ENCODE data around the gene CDC37L1.
"Not testable (repeated sequence)": the region's sequence is repeated elsewhere in the genome, so short reads cannot be mapped to it uniquely, and the experiment has no call there.

CDC37L1 gene

GRCh38 chr9:4717815-4718214 is 38.4 kb downstream of the CDC37L1 start:
- DNase-seq = no peak

- DNase-seq = no peak
Measured at GRCh38 chr9:4718911-4719310, 39.5 kb downstream of the CDC37L1 start.

GRCh38 chr9:4721736-4722135 is 42.4 kb downstream of the CDC37L1 start:
- no peak for DNase-seq

GRCh38 chr9:4725706-4726442 is 46.5 kb downstream of the CDC37L1 start:
- no peak for DNase-seq

GRCh38 chr9:4727593-4727992 is 48.2 kb downstream of the CDC37L1 start:
- no peak for DNase-seq

- DNase-seq = no peak
Measured at GRCh38 chr9:4732890-4733289, 53.5 kb downstream of the CDC37L1 start.

GRCh38 chr9:4734150-4734549 is 54.8 kb downstream of the CDC37L1 start:
- DNase-seq = no peak

- no peak for DNase-seq
Measured at GRCh38 chr9:4738866-4739586, 59.7 kb downstream of the CDC37L1 start.

- DNase-seq = no peak
Measured at GRCh38 chr9:4739587-4740387, 60.4 kb downstream of the CDC37L1 start.

GRCh38 chr9:4740388-4740637 is 60.9 kb downstream of the CDC37L1 start:
- DNase-seq = no peak

- peak; percentile 68 to 75 for DNase-seq
Measured at GRCh38 chr9:4740638-4741364, 61.4 kb downstream of the CDC37L1 start, which contains the start of gene AK3. AK3 (minus strand) TSS chr9:4741202; CDS start chr9:4741087, 115 bp downstream.

GRCh38 chr9:4741365-4742089 is 62.2 kb downstream of the CDC37L1 start:
- no peak for DNase-seq

GRCh38 chr9:4742246-4742645 is 62.9 kb downstream of the CDC37L1 start:
- DNase-seq = no peak

GRCh38 chr9:4743131-4743875 is 63.9 kb downstream of the CDC37L1 start:
- no peak for DNase-seq

GRCh38 chr9:4746278-4747030 is 67.1 kb downstream of the CDC37L1 start:
- no peak for DNase-seq

- no peak for DNase-seq
Measured at GRCh38 chr9:4748612-4749011, 69.2 kb downstream of the CDC37L1 start.

- no peak for DNase-seq
Measured at GRCh38 chr9:4750023-4750673, 70.8 kb downstream of the CDC37L1 start.

GRCh38 chr9:4754530-4754929 is 75.2 kb downstream of the CDC37L1 start:
- DNase-seq = not testable (repeated sequence)

GRCh38 chr9:4755026-4755609 is 75.7 kb downstream of the CDC37L1 start:
- no peak for DNase-seq

GRCh38 chr9:4756420-4756819 is 77.1 kb downstream of the CDC37L1 start:
- DNase-seq = no peak

All from stimulated activated CD4-positive, alpha-beta T cell treated with anti-CD3 and anti-CD28 coated beads, Interleukin-2, amount 100 ng/mL, for 48 hours (primary cell).